DND-41 (cell line): ENCODE results near the gene ASIP.

ENCODE experiments used
- CTCF ChIP-seq: IDR thresholded peaks from 2 replicates; pipeline ENCODE4 v1.5.1; 2012; ENCODE audit warnings: borderline replicate concordance, low read length, moderate library complexity, mild to moderate bottlenecking; ENCODE audit not compliant: poor library complexity, severe bottlenecking; ENCODE audit errors: extremely low read depth
- EZH2 ChIP-seq: IDR thresholded peaks from 3 replicates; pipeline ENCODE4 v1.6.1; 2012; ENCODE audit warnings: borderline replicate concordance, low read depth, mild to moderate bottlenecking, moderate library complexity, low read length, inconsistent platforms; ENCODE audit not compliant: severe bottlenecking

DNA sequence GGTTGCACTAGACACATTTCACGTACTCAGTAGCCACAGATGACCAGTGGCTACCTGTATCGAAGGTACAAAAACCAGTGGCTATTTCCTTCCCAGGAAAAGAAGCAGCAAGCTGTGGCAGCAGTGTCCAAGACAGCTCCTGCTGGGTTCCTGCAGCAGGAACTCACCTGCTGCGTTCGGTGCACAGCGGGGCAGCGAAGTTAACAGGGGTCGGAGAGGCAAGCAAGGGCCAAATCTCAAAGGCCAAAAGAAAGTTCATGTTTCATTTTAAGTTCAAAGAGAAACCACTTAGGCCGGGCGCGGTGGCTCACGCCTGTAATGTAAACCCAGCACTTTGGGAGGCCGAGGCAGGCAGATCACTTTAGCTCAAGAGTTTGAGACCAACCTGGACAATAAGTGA, 26.9 kb downstream of the ASIP start:
- TF ChIP-seq CTCF (no peak), EZH2 (no peak)
